HL-60/S4 (cell line): Measurements from ENCODE around the gene MYB.

Experiments
- in situ Hi-C: fragments of 300-500 bp; cut with MboI; formaldehyde crosslinking; loops from 2 replicates; pipeline ENCODE4 v1.14.3; 2022; ENCODE audit warnings: low sequenced_read_pairs

The MYB gene

GRCh38 chr6:135215563-135215962 is 34.5 kb downstream of the MYB start:
- in situ Hi-C loops, result no loop called here

GRCh38 chr6:135217663-135218062 is 36.6 kb downstream of the MYB start:
- in situ Hi-C loops, result no loop called here

GRCh38 chr6:135219346-135219745 is 38.2 kb downstream of the MYB start:
- in situ Hi-C loops, result no loop called here

- in situ Hi-C loops, result no loop called here
These were observed 39.9 kb downstream of the MYB start for GRCh38 chr6:135221042-135221441.

GRCh38 chr6:135221505-135221904 is 40.4 kb downstream of the MYB start:
- in situ Hi-C loops, result no loop called here

GRCh38 chr6:135222623-135223022 is 41.5 kb downstream of the MYB start:
- in situ Hi-C loops, result no loop called here

GRCh38 chr6:135224037-135224647 is 43.0 kb downstream of the MYB start:
- in situ Hi-C loops, result no loop called here

- in situ Hi-C loops, result no loop called here
These were observed 44.8 kb downstream of the MYB start for GRCh38 chr6:135225911-135226310.

GRCh38 chr6:135226537-135226936 is 45.4 kb downstream of the MYB start:
- in situ Hi-C loops, result no loop called here

- in situ Hi-C loops, result no loop called here
These were observed 46.2 kb downstream of the MYB start for GRCh38 chr6:135227349-135227748.

GRCh38 chr6:135227758-135228157 is 46.6 kb downstream of the MYB start:
- in situ Hi-C loops, result no loop called here

- in situ Hi-C loops, result no loop called here
These were observed 47.4 kb downstream of the MYB start for GRCh38 chr6:135228486-135228885.

GRCh38 chr6:135229996-135230395 is 48.9 kb downstream of the MYB start:
- in situ Hi-C loops, result no loop called here

GRCh38 chr6:135230711-135231468 is 49.8 kb downstream of the MYB start:
- in situ Hi-C loops, result no loop called here

GRCh38 chr6:135231469-135231844 is 50.3 kb downstream of the MYB start:
- in situ Hi-C loops, result no loop called here

GRCh38 chr6:135233686-135234491 is 52.8 kb downstream of the MYB start:
- in situ Hi-C loops, result no loop called here

- in situ Hi-C loops, result no loop called here
These were observed 53.3 kb downstream of the MYB start for GRCh38 chr6:135234492-135234780.

GRCh38 chr6:135235716-135236115 is 54.6 kb downstream of the MYB start:
- in situ Hi-C loops, result no loop called here

GRCh38 chr6:135236319-135236718 is 55.2 kb downstream of the MYB start:
- in situ Hi-C loops, result no loop called here

GRCh38 chr6:135236732-135237131 is 55.6 kb downstream of the MYB start:
- in situ Hi-C loops, result no loop called here

GRCh38 chr6:135240711-135241110 is 59.6 kb downstream of the MYB start:
- in situ Hi-C loops, result no loop called here
